Trophoblast cell (in vitro differentiated cells and primary cell): ENCODE results near the gene TPPP.
A peak's percentile ranks its signal among the peaks of the same experiment; 100 is the strongest.

Source experiments
- DNase-seq, 2 donors: peaks; one replicate each; pipeline ENCODE4 v3.0.0-alpha.2; 2016
- H2AFZ ChIP-seq: 2 replicates; pipeline ENCODE4 v1.6.1; 2013; ENCODE audit warnings: low read length, moderate library complexity, mild to moderate bottlenecking; ENCODE audit not compliant: insufficient read depth, poor library complexity
- H2AK5ac ChIP-seq: 2 replicates; pipeline ENCODE4 v1.6.1; 2013; ENCODE audit warnings: mild to moderate bottlenecking, low read length
- H2BK120ac ChIP-seq: 2 replicates; pipeline ENCODE4 v1.6.1; 2013; ENCODE audit warnings: low read length, mild to moderate bottlenecking, moderate library complexity; ENCODE audit not compliant: insufficient read depth, poor library complexity
- H2BK12ac ChIP-seq: 2 replicates; pipeline ENCODE4 v1.6.1; 2013; ENCODE audit warnings: mild to moderate bottlenecking, low read length, moderate library complexity
- H2BK5ac ChIP-seq: 2 replicates; pipeline ENCODE4 v1.6.1; 2013; ENCODE audit warnings: low read length, low read depth, moderate library complexity, mild to moderate bottlenecking; ENCODE audit not compliant: poor library complexity
- H3K14ac ChIP-seq: 2 replicates; pipeline ENCODE4 v1.6.1; 2013; ENCODE audit warnings: mild to moderate bottlenecking, low read length
- H3K18ac ChIP-seq: 2 replicates; pipeline ENCODE4 v1.6.1; 2013; ENCODE audit warnings: mild to moderate bottlenecking, low read length
- H3K23ac ChIP-seq: 2 replicates; pipeline ENCODE4 v1.6.1; 2013; ENCODE audit warnings: low read length
- H3K27ac ChIP-seq: 2 replicates; pipeline ENCODE4 v1.5.1; 2013; ENCODE audit warnings: low read depth, mild to moderate bottlenecking, inconsistent platforms, low read length, moderate library complexity
- H3K27me3 ChIP-seq: 2 replicates; pipeline ENCODE4 v1.6.1; 2013; ENCODE audit warnings: inconsistent platforms, mild to moderate bottlenecking, low read length, moderate library complexity; ENCODE audit not compliant: insufficient read depth
- H3K36me3 ChIP-seq, 2 experiments: 1 replicate in 1 of 2; 2 replicates in 1 of 2; pipeline ENCODE4 v1.6.1; 2013; ENCODE audit warnings: low read length in 2 of 2, mild to moderate bottlenecking in 2 of 2, moderate library complexity in 1 of 2; ENCODE audit not compliant: insufficient read depth in 2 of 2, control insufficient read depth in 1 of 2
- H3K4ac ChIP-seq: 2 replicates; pipeline ENCODE4 v1.6.1; 2013; ENCODE audit warnings: low read depth, mild to moderate bottlenecking, low read length, moderate library complexity
- H3K4me1 ChIP-seq, 2 experiments: 1 replicate in 1 of 2; 2 replicates in 1 of 2; pipeline ENCODE4 v1.6.1; 2013; ENCODE audit warnings: low read length in 2 of 2, mild to moderate bottlenecking in 2 of 2, moderate library complexity in 1 of 2; ENCODE audit not compliant: insufficient read depth in 2 of 2, control insufficient read depth in 1 of 2
- H3K4me2 ChIP-seq: 2 replicates; pipeline ENCODE4 v1.6.1; 2013; ENCODE audit warnings: inconsistent platforms, mild to moderate bottlenecking, low read length, moderate library complexity
- H3K4me3 ChIP-seq: 2 replicates; pipeline ENCODE4 v1.5.1; 2013; ENCODE audit warnings: mild to moderate bottlenecking, low read depth, low read length, inconsistent platforms
- H3K79me1 ChIP-seq: one replicate; pipeline ENCODE4 v1.6.1; 2013; ENCODE audit warnings: low read length
- H3K79me2 ChIP-seq: 2 replicates; pipeline ENCODE4 v1.6.1; 2013; ENCODE audit warnings: low read length, mild to moderate bottlenecking; ENCODE audit not compliant: control insufficient read depth, insufficient read depth, poor library complexity
- H3K9ac ChIP-seq: 2 replicates; pipeline ENCODE4 v1.6.1; 2013; ENCODE audit warnings: mild to moderate bottlenecking, low read length
- H3K9me3 ChIP-seq: 2 replicates; pipeline ENCODE4 v1.6.1; 2013; ENCODE audit warnings: low read depth, mild to moderate bottlenecking, control low read depth, inconsistent platforms, low read length; ENCODE audit not compliant: insufficient read depth
- H4K12ac ChIP-seq: 2 replicates; pipeline ENCODE4 v1.6.1; 2013; ENCODE audit warnings: low read depth, mild to moderate bottlenecking, low read length, moderate library complexity
- H4K8ac ChIP-seq: 2 replicates; pipeline ENCODE4 v1.6.1; 2013; ENCODE audit warnings: low read depth, mild to moderate bottlenecking, low read length, moderate library complexity
- H4K91ac ChIP-seq: one replicate; pipeline ENCODE4 v1.6.1; 2013; ENCODE audit warnings: low read depth, mild to moderate bottlenecking, low read length, moderate library complexity
- WGBS: extraction: QIAGEN DNeasy Blood & Tissue Kit; methylation state at CpG from one replicate; pipeline ENCODE4 v1.1.7; 2013; ENCODE audit warnings: missing lambda C conversion rate; ENCODE audit not compliant: insufficient read length, insufficient coverage; ENCODE audit errors: extremely low coverage; 5-methylcytosine and 5-hydroxymethylcytosine counted together

TPPP gene

GRCh38 chr5:619444-619843 lies 73.7 kb downstream of the TPPP start:
- Histone ChIP-seq H4K91ac (no peak overlapping the region), H3K4me1 (no peaks in the 10 kb centered on the region), H3K4ac (no peak overlapping the region), H2BK12ac (no peak overlapping the region), H2AFZ (no peak overlapping the region), H3K27me3 (no peaks in the 10 kb centered on the region), H3K14ac (no peak overlapping the region), H3K18ac (no peak overlapping the region), H3K79me2 (no peaks in the 10 kb centered on the region), H4K12ac (no peak overlapping the region), H3K9me3 (no peaks in the 10 kb centered on the region), H3K27ac (no peak overlapping the region), H3K4me3 (no peak overlapping the region), H3K79me1 (no peaks in the 10 kb centered on the region), H3K4me2 (no peak overlapping the region), H3K23ac (peak overlapping the region; percentile 52), H4K8ac (no peak overlapping the region), H2AK5ac (no peak overlapping the region), H2BK120ac (no peak overlapping the region), H2BK5ac (no peak overlapping the region), H3K9ac (peak overlapping the region; percentile 28), H3K36me3 (peaks cover 49 to 54% of the 10 kb centered on the region in 2 experiments)
- WGBS, result no CpG with 5 or more reads among the region's 16 CpGs
- no peak for DNase-seq

- peaks cover 4% of the 10 kb centered on the region for H3K9me3 ChIP-seq
- no peak overlapping the region for H3K4ac ChIP-seq
- no peak overlapping the region for H3K4me2 ChIP-seq
- no peak overlapping the region for H3K18ac ChIP-seq
- H3K9ac ChIP-seq, result no peak overlapping the region
- H2BK120ac ChIP-seq, result no peak overlapping the region
- no peak overlapping the region for H3K27ac ChIP-seq
- H4K8ac ChIP-seq, result no peak overlapping the region
- no peak overlapping the region for H4K12ac ChIP-seq
- no peaks in the 10 kb centered on the region for H3K4me1 ChIP-seq
- H3K27me3 ChIP-seq, result no peaks in the 10 kb centered on the region
- no peak overlapping the region for H3K4me3 ChIP-seq
- DNase-seq, result no peak
- no peak overlapping the region for H3K14ac ChIP-seq
- H3K36me3 ChIP-seq, result peaks cover 42 to 46% of the 10 kb centered on the region in 2 experiments
- no peak overlapping the region for H2BK12ac ChIP-seq
- no peaks in the 10 kb centered on the region for H3K79me2 ChIP-seq
- H3K79me1 ChIP-seq, result no peaks in the 10 kb centered on the region
- no CpG with 5 or more reads among the region's 5 CpGs for WGBS
- no peak overlapping the region for H3K23ac ChIP-seq
- H2AK5ac ChIP-seq, result no peak overlapping the region
- H4K91ac ChIP-seq, result no peak overlapping the region
- no peak overlapping the region for H2BK5ac ChIP-seq
- H2AFZ ChIP-seq, result no peak overlapping the region
Measured at GRCh38 chr5:618450-618849, 74.7 kb downstream of the TPPP start.

DNA sequence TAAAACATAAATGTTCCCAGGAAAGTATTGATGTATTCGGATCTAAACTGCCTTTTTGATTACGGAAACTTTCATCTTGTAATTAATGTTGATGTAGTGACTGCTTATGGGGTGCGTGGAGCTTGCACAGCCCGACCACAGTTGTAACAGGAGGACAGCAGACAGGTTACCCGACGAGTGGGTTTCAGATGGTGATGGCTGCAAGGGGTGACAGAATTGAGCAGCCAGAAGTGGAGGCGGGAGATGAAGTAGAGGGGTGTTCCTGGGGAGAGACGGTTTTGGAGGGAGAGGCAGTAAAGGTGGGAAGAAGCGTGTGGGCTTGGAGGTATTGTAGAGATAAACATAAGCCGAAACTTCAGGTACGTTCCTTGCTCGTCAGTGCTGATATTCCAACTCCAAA lies 75.3 kb downstream of the TPPP start:
- no peak overlapping the region for H2BK12ac ChIP-seq
- H3K9me3 ChIP-seq, result peaks cover 4% of the 10 kb centered on the region
- no peaks in the 10 kb centered on the region for H3K79me1 ChIP-seq
- H3K14ac ChIP-seq, result no peak overlapping the region
- no peaks in the 10 kb centered on the region for H3K4me1 ChIP-seq
- H4K91ac ChIP-seq, result no peak overlapping the region
- no peaks in the 10 kb centered on the region for H3K79me2 ChIP-seq
- H2BK120ac ChIP-seq, result no peak overlapping the region
- no peak overlapping the region for H4K12ac ChIP-seq
- no peak overlapping the region for H3K4me2 ChIP-seq
- peaks cover 36 to 41% of the 10 kb centered on the region in 2 experiments for H3K36me3 ChIP-seq
- no peaks in the 10 kb centered on the region for H3K27me3 ChIP-seq
- no peak overlapping the region for H4K8ac ChIP-seq
- H2AFZ ChIP-seq, result no peak overlapping the region
- no peak overlapping the region for H3K18ac ChIP-seq
- no peak overlapping the region for H2AK5ac ChIP-seq
- H2BK5ac ChIP-seq, result no peak overlapping the region
- no peak overlapping the region for H3K4ac ChIP-seq
- H3K23ac ChIP-seq, result peak overlapping the region; percentile 9
- no peak overlapping the region for H3K4me3 ChIP-seq
- H3K27ac ChIP-seq, result no peak overlapping the region
- peak overlapping the region; percentile 14 for H3K9ac ChIP-seq
- no CpG with 5 or more reads among the region's 12 CpGs for WGBS
- DNase-seq, result no peak

- Histone ChIP-seq H3K4ac (no peak overlapping the region), H3K9ac (no peak overlapping the region), H3K4me1 (peaks cover under 1% of the 10 kb centered on the region in 2 experiments), H3K36me3 (peaks cover 28 to 32% of the 10 kb centered on the region in 2 experiments), H3K23ac (no peak overlapping the region), H4K12ac (no peak overlapping the region), H2AFZ (no peak overlapping the region), H3K18ac (no peak overlapping the region), H4K91ac (no peak overlapping the region), H3K27me3 (no peaks in the 10 kb centered on the region), H4K8ac (no peak overlapping the region), H3K27ac (no peak overlapping the region), H3K4me2 (no peak overlapping the region), H3K9me3 (peaks cover 4% of the 10 kb centered on the region), H2BK5ac (no peak overlapping the region), H2BK12ac (no peak overlapping the region), H2BK120ac (no peak overlapping the region), H3K4me3 (no peak overlapping the region), H3K79me1 (peaks cover 6% of the 10 kb centered on the region), H3K14ac (no peak overlapping the region), H3K79me2 (peaks cover 4% of the 10 kb centered on the region), H2AK5ac (no peak overlapping the region)
- WGBS, result 100% methylated on average over 1 of the region's 13 CpGs
- DNase-seq, result no peak
Measured at GRCh38 chr5:616484-617039, 76.6 kb downstream of the TPPP start.
